ENCODE results near the gene CCDC192.

DNA sequence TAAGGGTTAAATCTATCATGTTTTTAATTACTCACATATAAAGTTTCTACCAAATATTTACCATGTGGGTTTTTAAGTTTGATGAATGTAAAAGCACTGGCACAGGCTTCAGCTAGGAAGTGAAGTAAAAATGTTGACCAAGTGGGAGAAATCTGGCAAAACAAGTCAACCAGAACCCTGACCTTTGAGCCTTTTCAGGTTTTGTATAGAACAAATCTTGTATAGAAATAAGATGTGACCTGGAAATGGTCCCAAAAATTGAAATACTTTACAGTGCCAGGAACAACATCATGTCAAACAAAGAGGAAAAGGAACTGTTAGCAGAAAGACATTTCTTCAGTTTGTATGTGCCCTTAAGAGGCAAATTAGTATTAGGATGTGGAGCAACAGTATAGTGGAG, 137.6 kb downstream of the CCDC192 start:
- TF ChIP-seq SUZ12 (IDR thresholded peaks at IDR 0.05; ENCODE audit: extremely low read depth, insufficient read depth, insufficient read length) (no peak), YY1 (IDR thresholded peaks at IDR 0.05; ENCODE audit: insufficient read depth, insufficient read length) (no peak)

Data from NT2/D1 (cell line).